ENCODE data around the gene CEACAM5.

Gene CEACAM5

GRCh38 chr19:41708481-41708880 is at the start of gene CEACAM5:
CEACAM5 (plus strand) TSS chr19:41708626; CDS start chr19:41708732, 106 bp downstream.
- no peak for DNase-seq

DNA sequence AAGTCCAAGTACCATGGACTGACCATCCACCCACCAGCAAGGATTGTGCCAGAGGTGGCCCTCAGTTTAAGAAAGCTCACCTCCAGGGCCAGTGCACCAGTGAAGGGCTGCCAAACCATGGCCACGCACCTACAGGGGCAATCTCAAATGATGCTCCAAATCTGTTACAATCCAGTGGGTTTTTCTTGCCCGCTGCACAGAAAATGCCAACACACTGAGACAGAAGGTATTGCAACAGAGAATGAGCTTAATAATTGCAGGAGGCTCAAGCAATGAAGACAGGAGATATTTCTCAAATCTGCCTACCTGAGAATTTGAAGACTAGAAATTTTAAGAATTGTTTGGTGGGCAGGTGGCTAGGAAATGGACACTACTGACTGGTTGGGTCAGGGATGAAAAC is 42.4 kb upstream of the CEACAM5 start:
- DNase-seq: no peak

- DNase-seq: no peak
Measured at GRCh38 chr19:41668315-41668714, 40.1 kb upstream of the CEACAM5 start.

DNA sequence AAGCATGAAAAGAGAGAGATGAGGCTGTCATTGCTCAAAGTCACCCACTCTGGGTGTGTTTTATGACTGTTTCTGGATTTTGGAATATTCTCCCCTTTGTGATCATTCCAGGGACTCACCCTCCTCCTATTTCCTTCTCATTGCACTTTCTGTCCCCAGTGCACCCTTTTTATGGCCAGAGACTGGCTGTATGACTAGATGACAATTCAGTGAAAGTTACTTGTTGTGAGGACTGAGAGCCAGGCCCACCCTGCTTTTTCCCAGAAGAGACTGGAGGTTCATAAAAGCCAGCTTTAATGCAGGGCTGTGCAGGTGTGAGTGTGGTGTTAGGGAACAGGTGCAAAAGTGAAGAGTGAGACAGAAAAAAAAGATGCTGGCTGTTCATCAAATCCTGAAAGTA is 37.7 kb upstream of the CEACAM5 start:
- DNase-seq: no peak

GRCh38 chr19:41671486-41671885 is 36.9 kb upstream of the CEACAM5 start:
- no peak for DNase-seq

- DNase-seq: no peak
Measured at GRCh38 chr19:41682437-41682836, 26.0 kb upstream of the CEACAM5 start.

- DNase-seq: no peak
Measured at GRCh38 chr19:41687419-41687818, 21.0 kb upstream of the CEACAM5 start.

- no peak for DNase-seq
Measured at GRCh38 chr19:41688098-41688497, 20.3 kb upstream of the CEACAM5 start, which contains the start of gene CEACAM7. CEACAM7 (minus strand) TSS chr19:41688270; CDS start chr19:41688165, 105 bp downstream.

GRCh38 chr19:41688687-41689086 is 19.7 kb upstream of the CEACAM5 start:
- DNase-seq: no peak

- DNase-seq: no peak
Measured at GRCh38 chr19:41689993-41690800, 18.2 kb upstream of the CEACAM5 start.

DNA sequence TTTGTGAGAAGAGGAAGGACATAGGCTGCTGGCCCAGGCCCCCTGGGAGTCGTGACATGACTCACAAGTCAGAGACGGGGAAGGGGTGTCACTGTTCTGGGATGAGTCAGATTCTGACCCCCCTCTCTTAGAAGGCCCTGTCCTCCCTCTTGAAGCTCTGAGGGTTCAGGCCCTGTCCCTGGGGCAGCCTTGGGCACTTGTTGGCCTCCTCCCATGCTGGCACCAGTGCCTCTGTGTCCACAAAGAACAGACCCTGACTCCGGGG is 17.7 kb upstream of the CEACAM5 start:
- DNase-seq: no peak

DNA sequence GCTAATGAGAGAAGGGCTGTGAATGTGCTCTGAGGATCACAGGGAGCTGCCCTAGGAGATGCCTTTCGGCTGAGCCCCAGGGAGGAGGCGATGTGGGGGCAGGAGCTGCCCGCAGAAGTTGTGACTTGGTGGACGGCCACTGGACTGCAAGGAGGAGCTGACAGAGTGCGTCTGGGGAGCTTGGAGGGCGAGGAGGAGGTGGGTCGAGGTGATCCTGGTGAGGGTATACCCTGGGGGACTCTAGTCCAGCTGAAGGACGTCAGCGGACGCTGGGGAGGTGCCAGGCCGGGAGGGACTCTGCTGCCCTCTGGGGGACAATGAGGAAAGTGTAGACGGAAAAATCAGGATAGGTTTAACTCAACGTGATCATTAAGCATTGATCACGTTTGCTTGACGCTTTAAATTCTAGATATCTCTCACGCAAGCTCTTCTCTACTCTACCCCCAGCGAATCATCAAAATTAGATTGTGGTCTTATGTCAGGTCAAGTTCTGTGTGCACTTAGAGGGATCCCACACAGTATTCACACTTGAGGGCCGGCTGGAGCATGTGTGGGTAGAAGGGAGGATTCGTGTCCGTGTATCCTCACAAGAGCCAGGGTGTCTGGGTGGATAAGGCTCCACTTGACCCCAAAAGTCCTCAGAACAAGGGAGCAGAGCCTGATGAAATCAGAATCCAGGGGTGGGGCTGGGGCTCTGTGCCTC is 17.0 kb upstream of the CEACAM5 start:
- DNase-seq: no peak

- DNase-seq: no peak
Measured at GRCh38 chr19:41694196-41694595, 14.2 kb upstream of the CEACAM5 start.

GRCh38 chr19:41694831-41695635 is 13.4 kb upstream of the CEACAM5 start:
- no peak for DNase-seq

DNA sequence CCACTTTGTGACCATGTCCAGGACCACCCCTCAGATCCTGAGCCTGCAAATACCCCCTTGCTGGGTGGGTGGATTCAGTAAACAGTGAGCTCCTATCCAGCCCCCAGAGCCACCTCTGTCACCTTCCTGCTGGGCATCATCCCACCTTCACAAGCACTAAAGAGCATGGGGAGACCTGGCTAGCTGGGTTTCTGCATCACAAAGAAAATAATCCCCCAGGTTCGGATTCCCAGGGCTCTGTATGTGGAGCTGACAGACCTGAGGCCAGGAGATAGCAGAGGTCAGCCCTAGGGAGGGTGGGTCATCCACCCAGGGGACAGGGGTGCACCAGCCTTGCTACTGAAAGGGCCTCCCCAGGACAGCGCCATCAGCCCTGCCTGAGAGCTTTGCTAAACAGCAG is 12.7 kb upstream of the CEACAM5 start:
- no peak for DNase-seq

GRCh38 chr19:41696402-41697197 is 11.8 kb upstream of the CEACAM5 start:
- DNase-seq: no peak

DNA sequence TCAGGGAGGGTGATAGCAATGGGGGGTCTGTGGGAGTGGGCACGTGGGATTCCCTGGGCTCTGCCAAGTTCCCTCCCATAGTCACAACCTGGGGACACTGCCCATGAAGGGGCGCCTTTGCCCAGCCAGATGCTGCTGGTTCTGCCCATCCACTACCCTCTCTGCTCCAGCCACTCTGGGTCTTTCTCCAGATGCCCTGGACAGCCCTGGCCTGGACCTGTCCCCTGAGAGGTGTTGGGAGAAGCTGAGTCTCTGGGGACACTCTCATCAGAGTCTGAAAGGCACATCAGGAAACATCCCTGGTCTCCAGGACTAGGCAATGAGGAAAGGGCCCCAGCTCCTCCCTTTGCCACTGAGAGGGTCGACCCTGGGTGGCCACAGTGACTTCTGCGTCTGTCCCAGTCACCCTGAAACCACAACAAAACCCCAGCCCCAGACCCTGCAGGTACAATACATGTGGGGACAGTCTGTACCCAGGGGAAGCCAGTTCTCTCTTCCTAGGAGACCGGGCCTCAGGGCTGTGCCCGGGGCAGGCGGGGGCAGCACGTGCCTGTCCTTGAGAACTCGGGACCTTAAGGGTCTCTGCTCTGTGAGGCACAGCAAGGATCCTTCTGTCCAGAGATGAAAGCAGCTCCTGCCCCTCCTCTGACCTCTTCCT is 11.1 kb upstream of the CEACAM5 start:
- DNase-seq: no peak

DNA sequence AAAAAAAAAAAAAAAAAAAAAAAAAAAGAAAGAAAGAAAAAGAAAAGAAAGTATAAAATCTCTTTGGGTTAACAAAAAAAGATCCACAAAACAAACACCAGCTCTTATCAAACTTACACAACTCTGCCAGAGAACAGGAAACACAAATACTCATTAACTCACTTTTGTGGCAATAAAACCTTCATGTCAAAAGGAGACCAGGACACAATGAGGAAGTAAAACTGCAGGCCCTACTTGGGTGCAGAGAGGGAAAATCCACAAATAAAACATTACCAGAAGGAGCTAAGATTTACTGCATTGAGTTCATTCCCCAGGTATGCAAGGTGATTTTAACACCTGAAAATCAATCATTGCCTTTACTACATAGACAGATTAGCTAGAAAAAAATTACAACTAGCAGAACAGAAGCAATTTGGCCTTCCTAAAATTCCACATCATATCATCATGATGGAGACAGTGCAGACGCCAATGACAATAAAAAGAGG is 9.6 kb upstream of the CEACAM5 start:
- DNase-seq: no peak

- DNase-seq: no peak
Measured at GRCh38 chr19:41699231-41699967, 9.0 kb upstream of the CEACAM5 start.

GRCh38 chr19:41699968-41700323 is 8.5 kb upstream of the CEACAM5 start:
- no peak for DNase-seq

All from midbrain (tissue), 1 donor.